ENCODE data around the gene PHC3. TPM values are rescaled to one million over a fixed set of nuclear protein-coding genes. Genes with fewer than 3 reads are reported as not detected.

Gene PHC3
- total RNA-seq, 2 experiments from 2014 or later, result 143 to 150 TPM

GRCh38 chr3:170159933-170160332, 21.6 kb downstream of the PHC3 start:
- no peak overlapping the region for H3K27ac ChIP-seq (ENCODE audit: low read depth in 1 of 2, low read length in 2 of 2)
- DNase-seq (no peak), ATAC-seq (ENCODE audit: poor library complexity) (no peak)
- Mint-ChIP-seq H3K4me3 (peak overlapping the region; percentile 1), H3K27me3 (no peaks in the 10 kb centered on the region), H3K4me1 (ENCODE audit: low read depth) (peaks cover 76% of the 10 kb centered on the region), H3K27ac (peak overlapping the region; percentile 77), H3K9me3 (no peaks in the 10 kb centered on the region), H3K36me3 (ENCODE audit: low read depth) (peaks cover 76% of the 10 kb centered on the region)
- H3K27me3 ChIP-seq (ENCODE audit: control insufficient read depth in 1 of 2, insufficient read depth in 2 of 2, low read length in 2 of 2), result no peaks in the 10 kb centered on the region
- H3K36me3 ChIP-seq (ENCODE audit: insufficient read depth, low read length), result peaks cover 50% of the 10 kb centered on the region
- CTCF ChIA-PET, result no interaction called here
- H3K4me1 ChIP-seq (ENCODE audit: insufficient read depth, low read length), result peaks cover 37% of the 10 kb centered on the region
- POLR2A ChIA-PET, result no interaction called here
- intact Hi-C loops (cut with DNase I, micrococcal nuclease), result no loop called here
- no peak for TF ChIP-seq CTCF (IDR thresholded peaks at IDR 0.05)
- no peak overlapping the region for H3K4me3 ChIP-seq (ENCODE audit: low read length)
- H3K9me3 ChIP-seq (ENCODE audit: control insufficient read depth in 1 of 2, insufficient read depth in 1 of 2, low read length in 2 of 2), result no peaks in the 10 kb centered on the region

- Mint-ChIP-seq H3K4me3 (no peak overlapping the region), H3K9me3 (no peaks in the 10 kb centered on the region), H3K27me3 (no peaks in the 10 kb centered on the region), H3K27ac (peak overlapping the region; percentile 77), H3K4me1 (ENCODE audit: low read depth) (peaks cover 76% of the 10 kb centered on the region), H3K36me3 (ENCODE audit: low read depth) (peaks cover 76% of the 10 kb centered on the region)
- CTCF ChIA-PET, result interaction anchor here (0.7 to 1.3 kb wide), 2 partner anchors 17 to 75 kb away, joined by 4 to 5 read pairs; no protein-coding TSS in a partner anchor
- Histone ChIP-seq H3K27me3 (ENCODE audit: control insufficient read depth in 1 of 2, insufficient read depth in 2 of 2, low read length in 2 of 2) (no peaks in the 10 kb centered on the region), H3K27ac (ENCODE audit: low read depth in 1 of 2, low read length in 2 of 2) (no peak overlapping the region), H3K36me3 (ENCODE audit: insufficient read depth, low read length) (peaks cover 45% of the 10 kb centered on the region), H3K9me3 (ENCODE audit: control insufficient read depth in 1 of 2, insufficient read depth in 1 of 2, low read length in 2 of 2) (no peaks in the 10 kb centered on the region), H3K4me3 (ENCODE audit: low read length) (no peak overlapping the region), H3K4me1 (ENCODE audit: insufficient read depth, low read length) (peaks cover 36% of the 10 kb centered on the region)
- ATAC-seq (ENCODE audit: poor library complexity) (no peak), DNase-seq (no peak)
- intact Hi-C loops (cut with DNase I, micrococcal nuclease), result no loop called here
- POLR2A ChIA-PET, result no interaction called here
- no peak for TF ChIP-seq CTCF (IDR thresholded peaks at IDR 0.05)
These were observed 22.1 kb downstream of the PHC3 start for GRCh38 chr3:170159459-170159858.

- no peak for TF ChIP-seq CTCF (IDR thresholded peaks at IDR 0.05)
- Mint-ChIP-seq H3K27me3 (no peaks in the 10 kb centered on the region), H3K36me3 (ENCODE audit: low read depth) (peaks cover 67% of the 10 kb centered on the region), H3K9me3 (no peaks in the 10 kb centered on the region), H3K27ac (peak overlapping the region; percentile 92), H3K4me3 (peak overlapping the region; percentile 54), H3K4me1 (ENCODE audit: low read depth) (peaks cover 72% of the 10 kb centered on the region)
- H3K4me1 ChIP-seq (ENCODE audit: insufficient read depth, low read length), result peaks cover 38% of the 10 kb centered on the region
- H3K4me3 ChIP-seq (ENCODE audit: low read length), result no peak overlapping the region
- POLR2A ChIA-PET, result interaction anchor here (0.7 to 2.7 kb wide), 4 partner anchors 13 to 25 kb away, joined by 3 to 30 read pairs (median 4); partner anchors contain the start of gene PHC3
- H3K9me3 ChIP-seq (ENCODE audit: control insufficient read depth in 1 of 2, insufficient read depth in 1 of 2, low read length in 2 of 2), result no peaks in the 10 kb centered on the region
- intact Hi-C loops (cut with DNase I, micrococcal nuclease), result loop anchor here in 1 of 2 experiments (2.0 kb wide), 1 partner anchor 25 kb away; the partner anchor contains the start of gene PHC3
- no peak for DNase-seq
- peaks cover 15% of the 10 kb centered on the region for H3K36me3 ChIP-seq (ENCODE audit: insufficient read depth, low read length)
- no peaks in the 10 kb centered on the region for H3K27me3 ChIP-seq (ENCODE audit: control insufficient read depth in 1 of 2, insufficient read depth in 2 of 2, low read length in 2 of 2)
- no peak for ATAC-seq (ENCODE audit: poor library complexity)
- CTCF ChIA-PET, result interaction anchor here (1.3 kb wide), 1 partner anchor 14 kb away, joined by 3 read pairs; no protein-coding TSS in a partner anchor
- H3K27ac ChIP-seq (ENCODE audit: low read depth in 1 of 2, low read length in 2 of 2), result peak overlapping the region in 1 of 2 donors; percentile 60
These were observed 25.9 kb downstream of the PHC3 start for GRCh38 chr3:170155604-170156003.
